Neural cell (in vitro differentiated cells): Measurements from ENCODE around the gene ARHGAP24.

Experiments
- EP300 ChIP-seq: fragments of 450-650 bp; conservative IDR thresholded peaks from 2 replicates; pipeline ENCODE4 v1.6.1; 2014; ENCODE audit warnings: antibody characterized with exemption, mild to moderate bottlenecking, moderate library complexity; ENCODE audit not compliant: poor library complexity, severe bottlenecking
- MXI1 ChIP-seq: fragments of 450-650 bp; conservative IDR thresholded peaks from 2 replicates; pipeline ENCODE4 v1.6.1; 2014; ENCODE audit warnings: antibody characterized with exemption, mild to moderate bottlenecking; ENCODE audit not compliant: poor library complexity, severe bottlenecking
- POLR2AphosphoS5 ChIP-seq: IDR thresholded peaks from 2 replicates; pipeline ENCODE4 v1.6.1; 2012
- RAD21 ChIP-seq: fragments of 450-650 bp; conservative IDR thresholded peaks from 2 replicates; pipeline ENCODE4 v1.6.1; 2014; ENCODE audit warnings: antibody characterized with exemption, mild to moderate bottlenecking, moderate library complexity
- TAF1 ChIP-seq: IDR thresholded peaks from 2 replicates; pipeline ENCODE4 v1.6.1; 2012; ENCODE audit warnings: low read depth

DNA sequence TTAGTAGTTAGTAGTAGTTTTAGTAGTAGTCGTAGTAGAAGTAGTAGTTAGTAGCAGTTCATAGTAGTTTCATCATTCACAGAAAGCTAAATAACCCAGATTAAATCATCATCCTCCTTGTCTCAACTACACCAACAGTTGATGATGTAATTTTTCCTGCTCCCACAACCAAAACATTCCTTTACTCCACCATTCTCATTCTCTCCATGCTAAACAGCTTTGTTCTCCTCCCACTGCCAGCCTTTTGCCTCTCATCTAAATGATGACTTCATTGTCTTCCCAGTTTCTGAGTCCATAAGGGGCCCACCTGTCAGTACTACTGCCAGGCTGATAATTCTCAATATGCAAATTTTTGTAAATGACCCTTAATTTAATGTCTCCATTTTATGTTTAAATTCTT is 68.9 kb downstream of the ARHGAP24 start:
- no peak for TF ChIP-seq POLR2AphosphoS5
- no peak for TF ChIP-seq EP300
- TF ChIP-seq MXI1 = no peak
- no peak for TF ChIP-seq RAD21
- no peak for TF ChIP-seq TAF1
